Measurements from ENCODE around the gene LCE1F. TPM values are rescaled to one million over a fixed set of nuclear protein-coding genes. Genes with fewer than 3 reads are reported as not detected.
A peak's percentile ranks its signal among the peaks of the same experiment; 100 is the strongest.

The LCE1F gene, protein sequence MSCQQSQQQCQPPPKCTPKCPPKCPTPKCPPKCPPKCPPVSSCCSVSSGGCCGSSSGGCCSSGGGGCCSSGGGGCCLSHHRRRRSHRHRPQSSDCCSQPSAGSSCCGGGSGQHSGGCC
- total RNA-seq (not detected), polyA plus RNA-seq (not detected)

DNA sequence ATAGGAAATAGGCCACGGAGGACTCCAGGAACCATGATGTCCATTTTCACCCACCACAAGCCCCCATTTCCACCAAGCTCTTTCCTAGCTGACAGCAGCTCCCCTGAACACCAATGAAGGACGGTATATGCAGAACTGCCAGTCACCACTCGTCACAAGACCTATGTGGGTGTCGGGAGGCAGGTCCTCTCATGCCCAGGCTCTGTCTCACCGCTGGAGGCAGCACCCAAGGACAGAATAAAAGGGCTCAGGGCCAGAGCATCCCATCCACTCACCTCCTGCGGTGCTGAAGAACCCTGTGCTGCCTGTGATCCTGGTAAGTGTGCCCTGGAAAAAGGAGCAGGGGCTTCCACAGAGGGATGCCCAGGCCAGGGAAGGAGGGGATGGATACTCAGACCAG is at the start of gene LCE1F:
Gene LCE1F (plus strand): TSS at position 266 of the 400 bp plus-strand sequence. CDS start 1,232 bp downstream, outside the sequence.
- H3K4me3 ChIP-seq (ENCODE audit: low read depth, low read length) = no peak within 1 kb of the TSS
- no peaks in the 10 kb centered on the region for H3K27me3 Mint-ChIP-seq
- peaks cover 0 to 4% (median 0%) of the 10 kb centered on the region in 7 donors for H3K9me3 Mint-ChIP-seq
- no peaks in the 10 kb centered on the region for H3K4me1 ChIP-seq (ENCODE audit: control insufficient read depth, insufficient read depth, low read length, poor library complexity, severe bottlenecking)
- peaks cover 0 to 3% (median 0%) of the 10 kb centered on the region in 4 donors for H3K4me1 Mint-ChIP-seq
- H3K4me3 Mint-ChIP-seq = no peak within 1 kb of the TSS
- H3K27me3 ChIP-seq (ENCODE audit: control insufficient read depth, insufficient read depth, low read length) = no peaks in the 10 kb centered on the region
- DNase-seq (no peak), ATAC-seq (ENCODE audit: low read depth in 2 of 2) (no peak)
- no peak within 1 kb of the TSS for H3K27ac ChIP-seq (ENCODE audit: insufficient read depth, low read length, poor library complexity, severe bottlenecking)
- H3K36me3 ChIP-seq (ENCODE audit: control insufficient read depth, insufficient read depth, low read length) = no peaks in the 10 kb centered on the region
- no peaks in the 10 kb centered on the region for H3K36me3 Mint-ChIP-seq
- no peaks in the 10 kb centered on the region for H3K9me3 ChIP-seq (ENCODE audit: control insufficient read depth in 2 of 2, low read length in 2 of 2)
- H3K27ac Mint-ChIP-seq = peak within 1 kb of the TSS in 1 of 3 donors; percentile 45

DNA sequence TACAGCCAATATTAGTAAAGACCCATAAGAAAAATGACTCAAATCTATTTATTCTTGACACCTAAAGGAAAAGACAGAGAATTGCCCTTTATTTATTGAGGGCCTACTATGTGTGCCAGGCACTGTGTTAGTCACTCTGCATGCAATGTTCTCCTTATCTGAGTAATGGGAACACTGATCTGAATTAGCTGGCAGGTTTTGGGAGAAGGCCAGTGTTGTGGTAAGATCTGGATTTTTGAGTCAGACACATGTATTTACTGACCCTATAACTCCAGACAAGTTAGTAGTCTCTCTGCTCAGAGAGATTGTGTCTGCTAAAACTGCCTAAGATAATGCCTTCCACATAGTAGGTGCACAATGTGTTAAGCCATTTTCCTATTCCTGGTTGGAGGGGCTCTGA is 49.7 kb upstream of the LCE1F start:
- no peak overlapping the region for H3K27ac ChIP-seq (ENCODE audit: insufficient read depth, low read length, poor library complexity, severe bottlenecking)
- no peak overlapping the region for H3K27ac Mint-ChIP-seq
- H3K4me3 Mint-ChIP-seq = no peak overlapping the region
- peaks cover 3% of the 10 kb centered on the region for H3K27me3 ChIP-seq (ENCODE audit: control insufficient read depth, insufficient read depth, low read length)
- H3K9me3 ChIP-seq (ENCODE audit: control insufficient read depth in 2 of 2, low read length in 2 of 2) = no peaks in the 10 kb centered on the region
- no peaks in the 10 kb centered on the region for H3K9me3 Mint-ChIP-seq
- no peak for ATAC-seq (ENCODE audit: low read depth in 2 of 2)
- no peak for DNase-seq
- H3K4me1 Mint-ChIP-seq = no peaks in the 10 kb centered on the region
- no peaks in the 10 kb centered on the region for H3K36me3 ChIP-seq (ENCODE audit: control insufficient read depth, insufficient read depth, low read length)
- H3K27me3 Mint-ChIP-seq = peaks cover 8% of the 10 kb centered on the region
- H3K36me3 Mint-ChIP-seq = no peaks in the 10 kb centered on the region
- no peak overlapping the region for H3K4me3 ChIP-seq (ENCODE audit: low read depth, low read length)
- no peaks in the 10 kb centered on the region for H3K4me1 ChIP-seq (ENCODE audit: control insufficient read depth, insufficient read depth, low read length, poor library complexity, severe bottlenecking)

DNA sequence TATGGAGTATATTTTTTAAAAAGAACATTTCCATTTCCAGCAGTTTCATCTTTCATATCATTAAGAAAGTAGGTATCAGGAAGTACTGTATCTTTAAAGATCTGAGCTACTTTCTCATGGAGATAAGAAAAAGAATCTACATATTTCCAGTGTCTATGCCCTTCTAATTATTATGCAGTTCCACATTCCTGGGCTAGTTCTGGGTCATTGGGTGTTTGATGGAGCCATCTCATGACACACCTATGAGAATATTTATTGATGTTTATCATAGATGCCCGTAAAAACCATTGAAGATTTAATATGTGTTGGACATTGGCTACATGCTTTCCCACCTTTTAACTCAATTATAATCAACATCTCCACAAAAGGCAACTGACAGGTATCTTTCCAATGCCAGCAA is 46.0 kb upstream of the LCE1F start:
- H3K36me3 Mint-ChIP-seq = no peaks in the 10 kb centered on the region
- peaks cover 7% of the 10 kb centered on the region for H3K27me3 Mint-ChIP-seq
- H3K9me3 ChIP-seq (ENCODE audit: control insufficient read depth in 2 of 2, low read length in 2 of 2) = no peaks in the 10 kb centered on the region
- no peaks in the 10 kb centered on the region for H3K4me1 ChIP-seq (ENCODE audit: control insufficient read depth, insufficient read depth, low read length, poor library complexity, severe bottlenecking)
- no peak for ATAC-seq (ENCODE audit: low read depth in 2 of 2)
- no peaks in the 10 kb centered on the region for H3K4me1 Mint-ChIP-seq
- no peak overlapping the region for H3K4me3 Mint-ChIP-seq
- H3K27ac Mint-ChIP-seq = no peak overlapping the region
- H3K36me3 ChIP-seq (ENCODE audit: control insufficient read depth, insufficient read depth, low read length) = no peaks in the 10 kb centered on the region
- H3K27ac ChIP-seq (ENCODE audit: insufficient read depth, low read length, poor library complexity, severe bottlenecking) = no peak overlapping the region
- H3K27me3 ChIP-seq (ENCODE audit: control insufficient read depth, insufficient read depth, low read length) = peaks cover 3% of the 10 kb centered on the region
- no peaks in the 10 kb centered on the region for H3K9me3 Mint-ChIP-seq
- DNase-seq = no peak
- H3K4me3 ChIP-seq (ENCODE audit: low read depth, low read length) = no peak overlapping the region

DNA sequence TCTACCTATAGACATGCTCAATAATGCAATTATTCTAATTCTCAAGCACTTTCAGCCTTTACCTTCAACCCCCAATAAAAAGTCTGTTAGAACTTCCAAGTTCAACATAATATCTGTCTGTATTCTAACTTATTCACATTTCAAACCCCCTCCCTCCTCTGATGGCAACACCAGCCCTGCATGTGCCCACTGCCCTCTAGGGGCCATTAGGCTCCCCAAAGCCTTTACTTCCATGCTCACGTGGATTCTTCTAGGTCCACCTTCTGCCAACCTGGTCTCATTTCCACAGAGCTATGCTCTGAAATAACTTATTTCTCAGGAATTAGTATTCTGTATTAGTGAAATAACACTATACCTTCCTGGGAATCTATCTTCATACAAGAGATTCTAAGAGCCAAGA is 39.3 kb upstream of the LCE1F start:
- no peaks in the 10 kb centered on the region for H3K36me3 Mint-ChIP-seq
- H3K27me3 ChIP-seq (ENCODE audit: control insufficient read depth, insufficient read depth, low read length) = peaks cover 4% of the 10 kb centered on the region
- peaks cover 7% of the 10 kb centered on the region for H3K27me3 Mint-ChIP-seq
- H3K4me1 Mint-ChIP-seq = no peaks in the 10 kb centered on the region
- no peaks in the 10 kb centered on the region for H3K36me3 ChIP-seq (ENCODE audit: control insufficient read depth, insufficient read depth, low read length)
- H3K27ac Mint-ChIP-seq = no peak overlapping the region
- ATAC-seq (ENCODE audit: low read depth in 2 of 2) = no peak
- no peak overlapping the region for H3K4me3 Mint-ChIP-seq
- no peak overlapping the region for H3K27ac ChIP-seq (ENCODE audit: insufficient read depth, low read length, poor library complexity, severe bottlenecking)
- peaks cover 0 to 2% (median 0%) of the 10 kb centered on the region in 7 donors for H3K9me3 Mint-ChIP-seq
- H3K4me1 ChIP-seq (ENCODE audit: control insufficient read depth, insufficient read depth, low read length, poor library complexity, severe bottlenecking) = no peaks in the 10 kb centered on the region
- H3K4me3 ChIP-seq (ENCODE audit: low read depth, low read length) = no peak overlapping the region
- DNase-seq = no peak
- H3K9me3 ChIP-seq (ENCODE audit: control insufficient read depth in 2 of 2, low read length in 2 of 2) = no peaks in the 10 kb centered on the region

DNA sequence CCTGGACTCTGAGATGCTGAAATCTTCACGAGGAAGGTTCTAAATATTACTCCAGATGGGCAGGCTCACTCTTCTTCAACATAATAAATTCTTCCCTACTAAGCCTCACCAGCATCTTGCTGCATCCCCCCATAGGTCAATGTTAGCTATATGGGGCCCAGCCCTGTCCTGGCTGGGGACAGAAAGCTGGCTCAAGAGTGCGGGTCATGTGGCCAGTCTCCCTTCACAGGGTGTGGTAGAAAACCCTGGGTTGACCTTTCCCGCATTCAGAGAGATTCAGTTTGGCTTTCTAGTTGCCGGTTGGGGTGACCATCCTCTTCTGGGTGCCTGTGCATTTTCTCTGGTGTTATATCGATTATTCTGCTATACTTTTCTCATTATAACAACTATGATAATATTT is 36.9 kb upstream of the LCE1F start:
- H3K4me3 ChIP-seq (ENCODE audit: low read depth, low read length) = no peak overlapping the region
- peaks cover 13% of the 10 kb centered on the region for H3K27me3 Mint-ChIP-seq
- H3K9me3 Mint-ChIP-seq = peaks cover 0 to 5% (median 0%) of the 10 kb centered on the region in 7 donors
- H3K9me3 ChIP-seq (ENCODE audit: control insufficient read depth in 2 of 2, low read length in 2 of 2) = no peaks in the 10 kb centered on the region
- H3K27ac ChIP-seq (ENCODE audit: insufficient read depth, low read length, poor library complexity, severe bottlenecking) = no peak overlapping the region
- H3K36me3 Mint-ChIP-seq = no peaks in the 10 kb centered on the region
- DNase-seq = no peak
- no peak overlapping the region for H3K4me3 Mint-ChIP-seq
- no peak overlapping the region for H3K27ac Mint-ChIP-seq
- H3K4me1 ChIP-seq (ENCODE audit: control insufficient read depth, insufficient read depth, low read length, poor library complexity, severe bottlenecking) = no peaks in the 10 kb centered on the region
- peaks cover 5% of the 10 kb centered on the region for H3K27me3 ChIP-seq (ENCODE audit: control insufficient read depth, insufficient read depth, low read length)
- H3K36me3 ChIP-seq (ENCODE audit: control insufficient read depth, insufficient read depth, low read length) = no peaks in the 10 kb centered on the region
- ATAC-seq (ENCODE audit: low read depth in 2 of 2) = no peak
- H3K4me1 Mint-ChIP-seq = no peaks in the 10 kb centered on the region

DNA sequence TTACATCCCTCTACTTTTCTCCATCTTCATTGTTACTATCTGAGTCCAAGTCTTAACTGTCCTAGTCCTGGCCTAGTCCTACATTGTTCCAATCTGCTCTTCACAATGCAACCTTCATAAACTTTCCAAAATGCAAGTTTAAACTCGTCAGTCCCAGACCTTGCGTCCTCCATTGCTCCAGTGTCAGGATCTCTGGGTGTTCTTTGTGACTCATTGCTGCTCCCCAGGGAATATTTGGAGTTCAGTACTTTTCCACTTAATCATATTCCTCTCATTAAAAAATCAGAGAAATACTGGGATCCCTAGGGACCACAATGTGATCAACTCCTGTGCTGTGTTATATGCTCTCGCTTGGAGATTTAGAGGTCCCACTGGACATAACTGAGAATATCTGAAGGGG is 35.1 kb upstream of the LCE1F start:
- no peak overlapping the region for H3K4me3 ChIP-seq (ENCODE audit: low read depth, low read length)
- peaks cover 6% of the 10 kb centered on the region for H3K27me3 Mint-ChIP-seq
- peaks cover 0 to 5% (median 0%) of the 10 kb centered on the region in 7 donors for H3K9me3 Mint-ChIP-seq
- no peak overlapping the region for H3K27ac Mint-ChIP-seq
- no peaks in the 10 kb centered on the region for H3K9me3 ChIP-seq (ENCODE audit: control insufficient read depth in 2 of 2, low read length in 2 of 2)
- no peak for DNase-seq
- H3K36me3 ChIP-seq (ENCODE audit: control insufficient read depth, insufficient read depth, low read length) = no peaks in the 10 kb centered on the region
- H3K4me1 ChIP-seq (ENCODE audit: control insufficient read depth, insufficient read depth, low read length, poor library complexity, severe bottlenecking) = no peaks in the 10 kb centered on the region
- no peaks in the 10 kb centered on the region for H3K4me1 Mint-ChIP-seq
- H3K27me3 ChIP-seq (ENCODE audit: control insufficient read depth, insufficient read depth, low read length) = peaks cover 6% of the 10 kb centered on the region
- no peak overlapping the region for H3K27ac ChIP-seq (ENCODE audit: insufficient read depth, low read length, poor library complexity, severe bottlenecking)
- no peak for ATAC-seq (ENCODE audit: low read depth in 2 of 2)
- no peaks in the 10 kb centered on the region for H3K36me3 Mint-ChIP-seq
- no peak overlapping the region for H3K4me3 Mint-ChIP-seq

DNA sequence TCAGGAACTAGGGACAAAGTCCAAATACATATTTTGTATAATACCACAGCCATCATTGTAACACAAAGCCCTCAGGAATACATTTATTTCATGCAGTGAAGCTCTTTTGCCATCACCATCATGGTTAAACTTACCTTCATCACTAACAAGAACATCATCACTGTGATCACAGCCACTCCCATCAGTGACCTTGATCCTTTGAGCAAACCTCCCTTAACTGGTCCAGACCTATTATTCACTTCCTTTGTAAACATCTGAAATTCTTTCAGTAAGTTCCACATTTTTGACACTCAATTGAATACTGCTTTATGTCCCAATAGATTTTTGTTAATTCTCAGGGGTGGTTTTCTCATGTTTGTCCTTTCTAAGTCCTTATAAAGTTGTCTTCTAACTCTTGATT is 33.3 kb upstream of the LCE1F start:
- H3K9me3 ChIP-seq (ENCODE audit: control insufficient read depth in 2 of 2, low read length in 2 of 2) = no peaks in the 10 kb centered on the region
- no peak for ATAC-seq (ENCODE audit: low read depth in 2 of 2)

DNA sequence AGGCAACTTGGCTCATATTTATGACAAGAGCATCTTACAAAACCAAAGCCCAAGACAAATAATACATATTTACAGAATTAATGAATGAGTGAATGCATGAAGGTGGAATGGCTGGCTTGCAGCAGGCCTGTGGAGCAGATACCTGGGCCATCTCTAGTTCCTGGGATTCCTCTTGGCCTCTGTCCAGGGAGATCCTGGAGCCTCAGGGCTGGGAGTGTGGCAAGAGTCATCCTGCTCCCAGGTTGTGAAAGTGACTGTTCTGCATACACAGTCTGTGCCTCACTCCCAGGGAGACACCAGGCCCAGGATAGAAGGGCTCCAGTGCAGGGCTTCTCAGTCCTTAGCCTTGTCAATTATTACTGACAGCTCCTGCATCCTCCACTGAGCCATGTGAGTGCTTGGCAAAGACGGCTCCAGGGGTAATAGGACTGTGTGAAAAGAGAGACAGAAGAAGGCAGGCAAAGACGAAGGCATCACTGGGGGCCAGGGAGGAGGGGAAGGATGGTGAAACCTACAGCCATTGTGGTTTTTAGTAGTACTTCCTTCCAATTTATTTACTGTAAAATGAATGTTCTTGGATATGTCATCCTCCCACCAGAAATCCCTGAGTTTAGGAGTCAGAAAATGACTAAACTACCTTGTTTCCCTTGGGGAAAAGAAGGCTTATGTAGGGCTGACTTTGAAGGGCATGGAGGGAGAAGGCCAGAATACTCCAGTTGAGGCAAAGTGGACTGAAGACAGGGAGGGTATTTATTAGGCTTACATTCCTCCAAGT is 31.4 kb upstream of the LCE1F start:
- Histone ChIP-seq H3K4me1 (ENCODE audit: control insufficient read depth, insufficient read depth, low read length, poor library complexity, severe bottlenecking) (no peaks in the 10 kb centered on the region), H3K9me3 (ENCODE audit: control insufficient read depth in 2 of 2, low read length in 2 of 2) (no peaks in the 10 kb centered on the region), H3K4me3 (ENCODE audit: low read depth, low read length) (no peak overlapping the region), H3K27ac (ENCODE audit: insufficient read depth, low read length, poor library complexity, severe bottlenecking) (no peak overlapping the region), H3K27me3 (ENCODE audit: control insufficient read depth, insufficient read depth, low read length) (peaks cover 4% of the 10 kb centered on the region), H3K36me3 (ENCODE audit: control insufficient read depth, insufficient read depth, low read length) (no peaks in the 10 kb centered on the region)
- Mint-ChIP-seq H3K9me3 (peaks cover 0 to 3% (median 0%) of the 10 kb centered on the region in 7 donors), H3K4me3 (no peak overlapping the region), H3K4me1 (no peaks in the 10 kb centered on the region), H3K27ac (no peak overlapping the region), H3K36me3 (no peaks in the 10 kb centered on the region), H3K27me3 (peaks cover 16% of the 10 kb centered on the region)
- DNase-seq (no peak), ATAC-seq (ENCODE audit: low read depth in 2 of 2) (no peak)

More for the DNA sequence above, 33.3 kb upstream of the LCE1F start:
- Mint-ChIP-seq H3K36me3 (no peaks in the 10 kb centered on the region), H3K4me3 (no peak overlapping the region), H3K9me3 (peaks cover 0 to 5% (median 0%) of the 10 kb centered on the region in 7 donors), H3K27me3 (peaks cover 10% of the 10 kb centered on the region), H3K4me1 (no peaks in the 10 kb centered on the region), H3K27ac (no peak overlapping the region)
- no peaks in the 10 kb centered on the region for H3K4me1 ChIP-seq (ENCODE audit: control insufficient read depth, insufficient read depth, low read length, poor library complexity, severe bottlenecking)
- H3K27me3 ChIP-seq (ENCODE audit: control insufficient read depth, insufficient read depth, low read length) = peaks cover 3% of the 10 kb centered on the region
- no peak overlapping the region for H3K27ac ChIP-seq (ENCODE audit: insufficient read depth, low read length, poor library complexity, severe bottlenecking)
- DNase-seq = no peak
- no peak overlapping the region for H3K4me3 ChIP-seq (ENCODE audit: low read depth, low read length)
- no peaks in the 10 kb centered on the region for H3K36me3 ChIP-seq (ENCODE audit: control insufficient read depth, insufficient read depth, low read length)

Data from CD4-positive, CD25-positive, alpha-beta regulatory T cell (primary cell).